OCI-LY7 (cell line): ENCODE results near the gene PBX1. TPM values are rescaled to one million over a fixed set of nuclear protein-coding genes. Genes with fewer than 3 reads are reported as not detected.

Source experiments
- BruUV-seq: library from RNA; stranded (reverse); fragments of 400-500 nt; replicated peaks from 2 replicates; lab custom pipeline; 2021; lab: Mats Ljungman, UMichigan
- CTCF ChIA-PET: fragments of 300-600 bp; sonication (Branson Sonifier 250); formaldehyde crosslinking; loops from one replicate; lab custom pipeline; 2022; ENCODE audit warnings: antibody characterized with exemption; ENCODE audit not compliant: unreplicated experiment; lab: Charles Lee
- POLR2A ChIA-PET: fragments of 300-600 bp; sonication (Branson Sonifier 250); formaldehyde crosslinking; loops from one replicate; lab custom pipeline; 2022; ENCODE audit warnings: antibody characterized with exemption; lab: Charles Lee
- DNase-seq: peaks from one replicate; pipeline ENCODE4 v3.0.0-alpha.2; 2015; ENCODE audit warnings: low spot score
- H2AFZ ChIP-seq: fragments of 200-600 bp; sonication (generic), shearing (Covaris generic); 2 replicates; pipeline ENCODE4 v1.6.1; 2014; ENCODE audit warnings: mild to moderate bottlenecking, antibody characterized with exemption, low read length, moderate library complexity
- H3K27ac ChIP-seq: fragments of 200-600 bp; sonication (generic); 2 replicates; pipeline ENCODE4 v1.5.1; 2014; ENCODE audit warnings: mixed run types, low read depth, mild to moderate bottlenecking, moderate library complexity, low read length, inconsistent platforms; ENCODE audit not compliant: poor library complexity, severe bottlenecking
- H3K36me3 ChIP-seq: fragments of 200-600 bp; sonication (generic); 2 replicates; pipeline ENCODE4 v1.6.1; 2014; ENCODE audit warnings: mild to moderate bottlenecking, antibody characterized with exemption, low read length, moderate library complexity, mixed read lengths; ENCODE audit not compliant: insufficient read depth
- H3K4me1 ChIP-seq: fragments of 200-600 bp; sonication (generic); 2 replicates; pipeline ENCODE4 v1.5.1; 2014; ENCODE audit warnings: mild to moderate bottlenecking, low read length; ENCODE audit not compliant: insufficient read depth, poor library complexity, severe bottlenecking
- H3K4me2 ChIP-seq: fragments of 200-600 bp; sonication (generic); 2 replicates; pipeline ENCODE4 v1.6.1; 2014; ENCODE audit warnings: mild to moderate bottlenecking, low read length
- H3K4me3 ChIP-seq: fragments of 200-600 bp; sonication (generic); 2 replicates; pipeline ENCODE4 v1.5.1; 2014; ENCODE audit warnings: mild to moderate bottlenecking, low read depth, low read length; ENCODE audit not compliant: poor library complexity, severe bottlenecking
- H3K79me2 ChIP-seq: fragments of 200-600 bp; sonication (generic); 2 replicates; pipeline ENCODE4 v1.6.1; 2016; ENCODE audit warnings: low read depth, mild to moderate bottlenecking, low read length, moderate library complexity, mixed read lengths; ENCODE audit not compliant: insufficient read depth
- H3K9me2 ChIP-seq: fragments of 200-600 bp; sonication (generic); 2 replicates; pipeline ENCODE4 v1.6.1; 2016; ENCODE audit warnings: mild to moderate bottlenecking, low read length, mixed read lengths; ENCODE audit not compliant: insufficient read depth
- H3K9me3 ChIP-seq: fragments of 200-600 bp; sonication (generic); 2 replicates; pipeline ENCODE4 v1.6.1; 2014; ENCODE audit warnings: mild to moderate bottlenecking, mixed run types, low read length, mixed read lengths
- H4K20me1 ChIP-seq: fragments of 200-600 bp; sonication (generic); 2 replicates; pipeline ENCODE4 v1.6.1; 2014; ENCODE audit warnings: mild to moderate bottlenecking, antibody characterized with exemption, low read length, moderate library complexity, mixed read lengths; ENCODE audit not compliant: insufficient read depth
- CTCF ChIP-seq: fragments of 200-600 bp; sonication (generic); conservative IDR thresholded peaks from 2 replicates; pipeline ENCODE4 v1.5.1; 2014; ENCODE audit warnings: mild to moderate bottlenecking, antibody characterized with exemption, low read length, moderate library complexity, mixed read lengths
- EZH2phosphoT487 ChIP-seq: fragments of 200-600 bp; sonication (generic); IDR thresholded peaks from 2 replicates; pipeline ENCODE4 v1.6.1; 2018; ENCODE audit warnings: low read depth, borderline replicate concordance, mild to moderate bottlenecking, mixed run types, antibody characterized with exemption, low read length, moderate library complexity, mixed read lengths
- intact Hi-C: fragments of 100-400 bp; cut with micrococcal nuclease; formaldehyde crosslinking; loops from one replicate; pipeline ENCODE4 v1.10.0; 2022; ENCODE audit not compliant: unreplicated experiment
- total RNA-seq, 2 experiments: library from RNA; depleted of rRNA in 1 of 2; stranded (reverse); fragments of >200 nt in 1 of 2; shearing (Covaris generic) in 1 of 2; gene quantifications; 2 replicates each; pipeline ENCODE4 v1.2.3, GENCODE V29; 2014 to 2022

PBX1 gene
- total RNA-seq, 2 experiments from 2014 or later, result not detected

GRCh38 chr1:164712131-164713036 lies 153.4 kb downstream of the PBX1 start:
- no peaks in the 10 kb centered on the region for H3K9me2 ChIP-seq
- no peak overlapping the region for H3K27ac ChIP-seq
- intact Hi-C loops, result no loop called here
- TF ChIP-seq EZH2phosphoT487 (no peak), CTCF (no peak)
- no peaks in the 10 kb centered on the region for H3K4me1 ChIP-seq
- H3K4me3 ChIP-seq, result no peak overlapping the region
- H2AFZ ChIP-seq, result no peak overlapping the region
- H3K79me2 ChIP-seq, result no peaks in the 10 kb centered on the region
- CTCF ChIA-PET, result no interaction called here
- no TSS peak for BruUV-seq
- no peaks in the 10 kb centered on the region for H3K36me3 ChIP-seq
- no peak overlapping the region for H3K4me2 ChIP-seq
- H4K20me1 ChIP-seq, result no peaks in the 10 kb centered on the region
- POLR2A ChIA-PET, result no interaction called here
- H3K9me3 ChIP-seq, result no peaks in the 10 kb centered on the region
- DNase-seq, result no peak

- intact Hi-C loops, result no loop called here
- DNase-seq, result no peak
- no peaks in the 10 kb centered on the region for H3K4me1 ChIP-seq
- no peaks in the 10 kb centered on the region for H3K9me2 ChIP-seq
- no peak overlapping the region for H2AFZ ChIP-seq
- H3K4me2 ChIP-seq, result no peak overlapping the region
- BruUV-seq, result no TSS peak
- POLR2A ChIA-PET, result no interaction called here
- no peaks in the 10 kb centered on the region for H3K9me3 ChIP-seq
- no peaks in the 10 kb centered on the region for H4K20me1 ChIP-seq
- TF ChIP-seq CTCF (no peak), EZH2phosphoT487 (no peak)
- no peak overlapping the region for H3K4me3 ChIP-seq
- no peaks in the 10 kb centered on the region for H3K79me2 ChIP-seq
- CTCF ChIA-PET, result no interaction called here
- H3K27ac ChIP-seq, result no peak overlapping the region
- no peaks in the 10 kb centered on the region for H3K36me3 ChIP-seq
Observed at GRCh38 chr1:164713456-164714207, 154.6 kb downstream of the PBX1 start.
